Thyroid gland (tissue), 4 donors: Measurements from ENCODE around the gene FRAS1.

ENCODE experiments used
- CTCF ChIP-seq, 6 experiments: fragments of 200-600 bp in 3 of 6; fragments of 450-650 bp in 3 of 6; sonication (generic) in 3 of 6; IDR thresholded peaks; one replicate each; pipeline ENCODE4 v1.5.1; 2016 to 2019; ENCODE audit warnings: antibody characterized with exemption in 6 of 6, mild to moderate bottlenecking in 2 of 6, inconsistent platforms in 1 of 6, moderate library complexity in 1 of 6
- POLR2A ChIP-seq, 2 donors: fragments of 450-650 bp; IDR thresholded peaks; one replicate each; pipeline ENCODE4 v1.6.1; 2017; ENCODE audit warnings: antibody characterized with exemption in 2 of 2, mild to moderate bottlenecking in 2 of 2, moderate library complexity in 1 of 2

- TF ChIP-seq CTCF (IDR thresholded peaks at IDR 0.05) (no peak), POLR2A (IDR thresholded peaks at IDR 0.05) (no peak)
Measured at GRCh38 chr4:78207951-78208350, 150.8 kb downstream of the FRAS1 start.
